ENCODE results near the gene CACNA2D4.

CACNA2D4 gene

DNA sequence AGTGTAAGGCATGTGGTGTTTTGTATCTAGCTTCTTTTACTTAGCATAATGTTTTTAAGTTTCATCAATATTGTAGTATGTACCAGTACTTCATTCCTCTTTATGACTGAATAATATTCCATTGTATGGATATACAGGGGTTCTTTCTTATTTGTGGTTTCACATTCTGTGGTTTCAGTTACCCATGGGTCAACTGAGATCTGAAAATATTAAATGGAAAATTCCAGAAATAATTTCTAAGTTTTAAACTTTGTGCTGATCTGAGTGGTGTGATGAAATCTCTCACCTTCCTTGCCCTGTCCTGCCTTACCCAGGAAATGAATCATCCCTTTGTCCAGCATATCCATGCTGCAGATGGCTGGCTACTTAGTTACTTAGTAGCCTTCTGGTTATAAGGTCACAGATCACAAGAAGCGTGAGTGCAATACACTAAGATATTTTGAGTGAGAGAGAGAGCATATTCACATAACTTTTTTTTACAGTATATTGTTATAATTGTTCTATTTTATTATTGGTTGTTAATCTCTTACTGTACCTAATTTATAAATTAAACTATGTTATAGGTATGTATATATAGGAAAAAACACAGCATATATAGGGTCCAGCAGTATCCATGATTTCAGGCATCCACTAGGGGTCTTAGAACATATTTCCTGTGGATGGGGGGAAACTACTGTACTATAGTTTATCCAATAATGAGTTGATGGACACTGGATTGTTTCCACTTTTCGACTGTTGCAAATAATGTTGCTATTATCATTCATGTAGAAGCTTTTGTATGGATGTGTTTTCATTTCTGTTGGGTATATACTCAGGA, 157.7 kb downstream of the CACNA2D4 start:
- Histone ChIP-seq H3K4me3 (no peak overlapping the region), H3K27ac (no peak overlapping the region)
- no peak for DNase-seq (ENCODE audit: low spot score)
- TF ChIP-seq, protein P1, sequence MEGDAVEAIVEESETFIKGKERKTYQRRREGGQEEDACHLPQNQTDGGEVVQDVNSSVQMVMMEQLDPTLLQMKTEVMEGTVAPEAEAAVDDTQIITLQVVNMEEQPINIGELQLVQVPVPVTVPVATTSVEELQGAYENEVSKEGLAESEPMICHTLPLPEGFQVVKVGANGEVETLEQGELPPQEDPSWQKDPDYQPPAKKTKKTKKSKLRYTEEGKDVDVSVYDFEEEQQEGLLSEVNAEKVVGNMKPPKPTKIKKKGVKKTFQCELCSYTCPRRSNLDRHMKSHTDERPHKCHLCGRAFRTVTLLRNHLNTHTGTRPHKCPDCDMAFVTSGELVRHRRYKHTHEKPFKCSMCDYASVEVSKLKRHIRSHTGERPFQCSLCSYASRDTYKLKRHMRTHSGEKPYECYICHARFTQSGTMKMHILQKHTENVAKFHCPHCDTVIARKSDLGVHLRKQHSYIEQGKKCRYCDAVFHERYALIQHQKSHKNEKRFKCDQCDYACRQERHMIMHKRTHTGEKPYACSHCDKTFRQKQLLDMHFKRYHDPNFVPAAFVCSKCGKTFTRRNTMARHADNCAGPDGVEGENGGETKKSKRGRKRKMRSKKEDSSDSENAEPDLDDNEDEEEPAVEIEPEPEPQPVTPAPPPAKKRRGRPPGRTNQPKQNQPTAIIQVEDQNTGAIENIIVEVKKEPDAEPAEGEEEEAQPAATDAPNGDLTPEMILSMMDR (IDR thresholded peaks at IDR 0.05), result no peak

DNA sequence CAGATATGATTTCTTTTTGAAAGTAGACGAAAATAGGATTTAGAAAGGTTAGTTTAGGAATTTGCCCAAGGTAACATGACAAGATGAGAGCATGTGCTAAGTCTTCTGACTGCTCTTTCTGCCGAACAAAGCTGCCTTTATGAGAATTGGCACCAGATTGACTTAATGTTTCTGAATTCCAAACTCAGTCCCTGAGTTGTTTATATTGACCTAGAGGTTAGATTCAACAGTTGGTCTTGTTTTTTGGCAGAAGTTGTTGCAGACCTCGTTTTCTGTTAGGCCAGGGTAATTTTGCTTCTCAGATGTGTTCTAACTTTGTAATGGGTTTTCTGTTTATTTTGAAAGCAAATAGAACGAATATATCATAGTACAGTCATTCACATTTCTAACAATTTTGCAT, 159.6 kb downstream of the CACNA2D4 start:
- TF ChIP-seq, protein P1 (IDR thresholded peaks at IDR 0.05), result no peak
- H3K4me3 ChIP-seq, result no peak overlapping the region
- no peak for DNase-seq (ENCODE audit: low spot score)
- H3K27ac ChIP-seq, result no peak overlapping the region

DNA sequence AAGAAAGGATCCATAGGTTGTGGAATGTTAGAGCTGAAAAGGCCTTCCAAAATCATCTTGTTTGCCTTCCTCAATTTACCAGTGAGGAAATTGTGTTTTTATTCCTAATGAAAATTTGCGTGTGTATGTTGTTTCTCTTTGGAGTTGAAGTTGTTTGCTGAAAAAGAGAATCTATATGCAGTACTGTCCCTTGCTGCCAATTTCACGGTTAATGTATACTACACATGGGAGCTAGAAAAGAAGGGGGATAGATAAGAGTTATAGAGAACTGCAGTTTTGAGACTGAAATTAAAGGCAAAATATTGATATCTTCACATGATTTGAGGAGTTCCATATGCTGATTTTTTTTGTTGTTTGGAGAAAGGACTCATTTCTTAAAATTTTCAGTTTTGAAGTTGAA, 160.1 kb downstream of the CACNA2D4 start:
- TF ChIP-seq, protein P1 (IDR thresholded peaks at IDR 0.05), result no peak
- DNase-seq (ENCODE audit: low spot score), result no peak
- no peak overlapping the region for H3K4me3 ChIP-seq
- H3K27ac ChIP-seq, result no peak overlapping the region

DNA sequence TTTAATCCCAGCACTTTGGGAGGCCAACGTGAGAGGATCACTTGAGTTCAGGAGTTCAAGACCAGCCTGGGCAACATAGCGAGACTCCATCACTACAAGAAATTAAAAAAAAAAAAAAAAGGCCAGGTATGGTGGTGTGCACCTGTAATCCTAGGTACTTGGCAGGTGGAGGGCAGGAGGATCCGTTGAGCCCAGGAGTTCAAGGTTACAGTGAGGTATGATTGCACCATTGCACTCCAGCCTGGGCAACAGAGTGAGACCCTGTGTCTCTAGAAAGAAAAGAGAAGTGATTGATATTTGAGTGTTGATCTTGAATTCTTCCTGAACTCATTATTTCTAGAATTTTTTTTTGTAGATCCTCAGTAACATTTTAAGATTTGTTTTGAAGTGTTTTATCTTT, 168.2 kb downstream of the CACNA2D4 start:
- Histone ChIP-seq H3K4me3 (no peak overlapping the region), H3K27ac (no peak overlapping the region)
- DNase-seq (ENCODE audit: low spot score), result no peak
- TF ChIP-seq, protein P1 (IDR thresholded peaks at IDR 0.05), result no peak

DNA sequence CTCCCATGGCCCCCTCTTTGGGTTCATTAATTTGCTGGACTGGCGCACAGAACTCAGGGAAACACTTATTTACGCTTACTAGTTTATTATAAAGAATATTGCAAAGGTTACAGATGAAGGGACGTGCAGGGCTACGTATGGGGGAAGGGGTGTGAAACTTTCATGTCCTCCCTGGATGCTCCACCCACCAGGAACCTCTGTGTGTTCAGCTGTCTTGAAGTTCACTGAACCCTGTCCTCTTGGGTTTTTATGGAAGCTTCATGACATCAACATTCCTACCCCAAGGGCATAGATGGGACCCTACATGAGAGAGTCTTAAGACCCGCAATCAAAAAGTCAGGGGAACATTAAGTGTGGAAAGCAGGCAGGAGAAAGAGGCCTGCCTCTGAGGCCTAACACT, 169.4 kb downstream of the CACNA2D4 start:
- Histone ChIP-seq H3K4me3 (no peak overlapping the region), H3K27ac (no peak overlapping the region)
- no peak for DNase-seq (ENCODE audit: low spot score)
- TF ChIP-seq, protein P1 (IDR thresholded peaks at IDR 0.05), result no peak

DNA sequence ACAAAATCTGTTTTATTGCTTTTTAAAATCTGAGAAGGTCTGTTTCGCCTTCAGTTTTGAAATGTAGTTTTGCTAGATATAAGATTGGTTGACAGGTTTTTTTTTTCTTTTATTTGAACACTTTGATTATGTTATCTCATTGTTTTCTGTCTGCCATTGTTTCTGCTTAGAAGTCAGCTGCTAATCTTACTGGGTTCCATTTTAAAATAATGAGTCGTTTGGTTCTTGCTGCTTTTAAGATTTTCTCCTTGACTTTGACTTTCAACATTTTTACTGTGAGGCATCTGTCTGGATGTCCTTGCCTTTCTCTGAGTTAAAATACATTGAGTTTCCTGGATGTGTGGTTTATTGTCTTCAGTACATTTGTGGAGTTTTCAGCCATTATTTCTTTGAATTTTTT, 170.8 kb downstream of the CACNA2D4 start:
- TF ChIP-seq, protein P1 (IDR thresholded peaks at IDR 0.05), result no peak
- H3K4me3 ChIP-seq, result no peak overlapping the region
- no peak overlapping the region for H3K27ac ChIP-seq
- DNase-seq (ENCODE audit: low spot score), result no peak

DNA sequence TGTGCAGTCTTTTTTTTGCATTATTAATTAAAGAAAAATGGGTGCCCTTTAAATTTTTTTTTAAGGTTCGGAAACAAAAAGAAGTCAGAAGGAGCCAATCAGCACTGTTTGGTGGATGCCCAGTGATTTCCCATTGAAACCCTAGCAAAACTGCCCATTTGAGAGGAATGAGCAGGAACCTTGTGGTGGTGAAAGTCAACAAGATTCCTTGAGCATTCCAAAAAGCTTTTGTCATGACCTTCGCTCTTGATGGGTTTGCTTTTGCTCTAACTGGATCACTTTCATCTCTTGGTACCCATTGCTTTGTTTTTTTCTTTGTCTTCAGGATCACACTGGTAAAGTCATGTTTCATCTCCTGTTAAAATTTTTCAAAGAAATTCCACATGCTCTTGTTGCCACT, 173.5 kb downstream of the CACNA2D4 start:
- H3K27ac ChIP-seq, result no peak overlapping the region
- H3K4me3 ChIP-seq, result no peak overlapping the region
- TF ChIP-seq, protein P1 (IDR thresholded peaks at IDR 0.05), result no peak
- no peak for DNase-seq (ENCODE audit: low spot score)

Data from coronary artery (tissue), 2 donors.